Panc1 (cell line): Measurements from ENCODE around the gene RNF43. TPM values are rescaled to one million over a fixed set of nuclear protein-coding genes. Genes with fewer than 3 reads are reported as not detected.

Experiments used
- ATAC-seq: fragments of 200-7000 bp; cut with Tn5 transposase; 2 replicates; pipeline ENCODE4 v1.9.1; 2020; ENCODE audit warnings: mild to moderate bottlenecking, moderate library complexity
- BruUV-seq: library from RNA; stranded (reverse); fragments of 400-500 nt; replicated peaks from 2 replicates; lab custom pipeline; 2021; lab: Mats Ljungman, UMichigan
- CTCF ChIA-PET: fragments of 300-600 bp; sonication (Branson Sonifier 250); formaldehyde crosslinking; loops from one replicate; lab custom pipeline; 2022; ENCODE audit warnings: antibody characterized with exemption; lab: Charles Lee
- POLR2A ChIA-PET: fragments of 300-600 bp; sonication (Branson Sonifier 250); formaldehyde crosslinking; loops from one replicate; lab custom pipeline; 2022; ENCODE audit warnings: antibody characterized with exemption; lab: Charles Lee
- DNase-seq: peaks from one replicate; pipeline ENCODE4 v3.0.0-alpha.2; 2010; ENCODE audit warnings: low read depth, low spot score
- H3K27ac ChIP-seq: 2 replicates; pipeline ENCODE4 v1.5.1; 2011; ENCODE audit warnings: mild to moderate bottlenecking, low read length, inconsistent platforms
- H3K27me3 ChIP-seq: fragments of 200-500 bp; sonication (Bioruptor generic); 2 replicates; pipeline ENCODE4 v1.6.0; 2014; ENCODE audit warnings: low read length, inconsistent platforms; ENCODE audit not compliant: control insufficient read depth, insufficient read depth
- H3K36me3 ChIP-seq: fragments of 200-500 bp; sonication (Bioruptor generic); 2 replicates; pipeline ENCODE4 v1.5.1; 2014; ENCODE audit warnings: inconsistent platforms, mild to moderate bottlenecking, low read length, moderate library complexity; ENCODE audit not compliant: control insufficient read depth, insufficient read depth
- H3K4me1 ChIP-seq: 2 replicates; pipeline ENCODE4 v1.5.1; 2011; ENCODE audit warnings: inconsistent platforms, mild to moderate bottlenecking, low read length, moderate library complexity; ENCODE audit not compliant: control insufficient read depth, insufficient read depth
- H3K4me3 ChIP-seq, 2 experiments: 2 replicates each; pipeline ENCODE4 v1.5.1; 2011 to 2012; ENCODE audit warnings: low read depth in 2 of 2, low read length in 2 of 2, mild to moderate bottlenecking in 2 of 2, inconsistent platforms in 1 of 2, moderate library complexity in 1 of 2
- H3K9me3 ChIP-seq: fragments of 200-500 bp; sonication (Bioruptor generic); 2 replicates; pipeline ENCODE4 v1.5.1; 2014; ENCODE audit warnings: low read depth, mild to moderate bottlenecking, inconsistent platforms, low read length, moderate library complexity; ENCODE audit not compliant: control insufficient read depth, insufficient read depth
- CTCF ChIP-seq: fragments of 450-650 bp; IDR thresholded peaks from 2 replicates; pipeline ENCODE4 v1.5.1; 2017; ENCODE audit warnings: mild to moderate bottlenecking
- POLR2AphosphoS5 ChIP-seq: IDR thresholded peaks from 2 replicates; pipeline ENCODE4 v1.6.1; 2012; ENCODE audit warnings: mild to moderate bottlenecking, low read depth, low read length, moderate library complexity
- SIN3A ChIP-seq: IDR thresholded peaks from 2 replicates; pipeline ENCODE4 v1.6.1; 2012; ENCODE audit warnings: low read depth, mild to moderate bottlenecking, low read length, moderate library complexity, borderline replicate concordance; ENCODE audit not compliant: insufficient read depth
- TCF7L2 ChIP-seq: IDR thresholded peaks from 2 replicates; pipeline ENCODE4 v1.6.1; 2011; ENCODE audit warnings: mild to moderate bottlenecking, low read depth, low read length, inconsistent platforms
- in situ Hi-C: cut with HindIII; loops from 2 replicates; pipeline ENCODE4 v1.10.0; 2016; ENCODE audit warnings: low sequenced_read_pairs, low pct_unique_long_range_greater_than_20kb
- intact Hi-C: fragments of 100-400 bp; cut with micrococcal nuclease; formaldehyde crosslinking; loops from one replicate; pipeline ENCODE4 v1.10.0; 2022; ENCODE audit not compliant: unreplicated experiment
- total RNA-seq: library from RNA; stranded (reverse); gene quantifications from one replicate; pipeline ENCODE4 v1.2.1, GENCODE V29; 2021; ENCODE audit not compliant: unreplicated experiment
- TF ChIP-seq, protein P1 (sequence below), 2 experiments: IDR thresholded peaks; 2 replicates each; pipeline ENCODE4 v1.6.1; 2011 to 2012; ENCODE audit warnings: low read depth in 2 of 2, control low read depth in 1 of 2, low read length in 1 of 2, mild to moderate bottlenecking in 1 of 2, moderate library complexity in 1 of 2; ENCODE audit not compliant: insufficient read depth in 1 of 2

The RNF43 gene
- total RNA-seq, 1 experiment from 2014 or later: 4.7 TPM

- CTCF ChIA-PET: no interaction called here
- intact Hi-C loops: no loop called here
Measured at GRCh38 chr17:58427807-58428206, 10.5 kb upstream of the RNF43 start.

GRCh38 chr17:58421711-58422110 lies 4.4 kb upstream of the RNF43 start:
- ATAC-seq: no peak
- POLR2A ChIA-PET: no interaction called here
- H3K36me3 ChIP-seq: peaks cover 6% of the 10 kb centered on the region; the same call in 1 of the 2 replicates
- peaks cover 8% of the 10 kb centered on the region; the same call in 1 of the 2 replicates for H3K27me3 ChIP-seq
- no peak for DNase-seq
- no peaks in the 10 kb centered on the region for H3K9me3 ChIP-seq
- CTCF ChIA-PET: no interaction called here
- in situ Hi-C loops (no loop called here), intact Hi-C loops (no loop called here)
- no TSS peak for BruUV-seq
- H3K27ac ChIP-seq: no peak overlapping the region
- no peak overlapping the region for H3K4me3 ChIP-seq
- no peaks in the 10 kb centered on the region for H3K4me1 ChIP-seq
- TF ChIP-seq SIN3A (no peak), CTCF (no peak), TCF7L2 (no peak), POLR2AphosphoS5 (no peak)
- TF ChIP-seq, protein P1, sequence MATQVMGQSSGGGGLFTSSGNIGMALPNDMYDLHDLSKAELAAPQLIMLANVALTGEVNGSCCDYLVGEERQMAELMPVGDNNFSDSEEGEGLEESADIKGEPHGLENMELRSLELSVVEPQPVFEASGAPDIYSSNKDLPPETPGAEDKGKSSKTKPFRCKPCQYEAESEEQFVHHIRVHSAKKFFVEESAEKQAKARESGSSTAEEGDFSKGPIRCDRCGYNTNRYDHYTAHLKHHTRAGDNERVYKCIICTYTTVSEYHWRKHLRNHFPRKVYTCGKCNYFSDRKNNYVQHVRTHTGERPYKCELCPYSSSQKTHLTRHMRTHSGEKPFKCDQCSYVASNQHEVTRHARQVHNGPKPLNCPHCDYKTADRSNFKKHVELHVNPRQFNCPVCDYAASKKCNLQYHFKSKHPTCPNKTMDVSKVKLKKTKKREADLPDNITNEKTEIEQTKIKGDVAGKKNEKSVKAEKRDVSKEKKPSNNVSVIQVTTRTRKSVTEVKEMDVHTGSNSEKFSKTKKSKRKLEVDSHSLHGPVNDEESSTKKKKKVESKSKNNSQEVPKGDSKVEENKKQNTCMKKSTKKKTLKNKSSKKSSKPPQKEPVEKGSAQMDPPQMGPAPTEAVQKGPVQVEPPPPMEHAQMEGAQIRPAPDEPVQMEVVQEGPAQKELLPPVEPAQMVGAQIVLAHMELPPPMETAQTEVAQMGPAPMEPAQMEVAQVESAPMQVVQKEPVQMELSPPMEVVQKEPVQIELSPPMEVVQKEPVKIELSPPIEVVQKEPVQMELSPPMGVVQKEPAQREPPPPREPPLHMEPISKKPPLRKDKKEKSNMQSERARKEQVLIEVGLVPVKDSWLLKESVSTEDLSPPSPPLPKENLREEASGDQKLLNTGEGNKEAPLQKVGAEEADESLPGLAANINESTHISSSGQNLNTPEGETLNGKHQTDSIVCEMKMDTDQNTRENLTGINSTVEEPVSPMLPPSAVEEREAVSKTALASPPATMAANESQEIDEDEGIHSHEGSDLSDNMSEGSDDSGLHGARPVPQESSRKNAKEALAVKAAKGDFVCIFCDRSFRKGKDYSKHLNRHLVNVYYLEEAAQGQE (IDR thresholded peaks at IDR 0.05; ENCODE audit: insufficient read depth in 1 of 2, low read depth in 2 of 2, low read length in 1 of 2): no peak

More at GRCh38 chr17:58427807-58428206, 10.5 kb upstream of the RNF43 start:
- H3K9me3 ChIP-seq: no peaks in the 10 kb centered on the region
- POLR2A ChIA-PET: no interaction called here
- in situ Hi-C loops: no loop called here
- no TSS peak for BruUV-seq
- H3K27me3 ChIP-seq: no peaks in the 10 kb centered on the region
- DNase-seq (no peak), ATAC-seq (no peak)
- no peaks in the 10 kb centered on the region for H3K4me1 ChIP-seq
- no peak overlapping the region for H3K4me3 ChIP-seq
- TF ChIP-seq POLR2AphosphoS5: no peak
- TF ChIP-seq TCF7L2: no peak
- no peaks in the 10 kb centered on the region for H3K36me3 ChIP-seq
- H3K27ac ChIP-seq: no peak overlapping the region

GRCh38 chr17:58420827-58421226 lies 3.5 kb upstream of the RNF43 start:
- no peak for DNase-seq
- Histone ChIP-seq H3K27ac (no peak overlapping the region), H3K36me3 (peaks cover 11% of the 10 kb centered on the region; the same call in 1 of the 2 replicates), H3K4me1 (no peaks in the 10 kb centered on the region), H3K9me3 (no peaks in the 10 kb centered on the region), H3K27me3 (peaks cover 8% of the 10 kb centered on the region; the same call in 1 of the 2 replicates), H3K4me3 (no peak overlapping the region)
- TF ChIP-seq CTCF: no peak
- TF ChIP-seq TCF7L2: no peak
- TF ChIP-seq, protein P1 (IDR thresholded peaks at IDR 0.05; ENCODE audit: insufficient read depth in 1 of 2, low read depth in 2 of 2, low read length in 1 of 2): no peak
- TF ChIP-seq POLR2AphosphoS5: no peak
- TF ChIP-seq SIN3A: no peak
- in situ Hi-C loops (no loop called here), intact Hi-C loops (no loop called here)
- ChIA-PET POLR2A (no interaction called here), CTCF (no interaction called here)
- ATAC-seq: no peak
- no TSS peak for BruUV-seq
